ENCODE measurements around the gene CDC42EP2.

DNA sequence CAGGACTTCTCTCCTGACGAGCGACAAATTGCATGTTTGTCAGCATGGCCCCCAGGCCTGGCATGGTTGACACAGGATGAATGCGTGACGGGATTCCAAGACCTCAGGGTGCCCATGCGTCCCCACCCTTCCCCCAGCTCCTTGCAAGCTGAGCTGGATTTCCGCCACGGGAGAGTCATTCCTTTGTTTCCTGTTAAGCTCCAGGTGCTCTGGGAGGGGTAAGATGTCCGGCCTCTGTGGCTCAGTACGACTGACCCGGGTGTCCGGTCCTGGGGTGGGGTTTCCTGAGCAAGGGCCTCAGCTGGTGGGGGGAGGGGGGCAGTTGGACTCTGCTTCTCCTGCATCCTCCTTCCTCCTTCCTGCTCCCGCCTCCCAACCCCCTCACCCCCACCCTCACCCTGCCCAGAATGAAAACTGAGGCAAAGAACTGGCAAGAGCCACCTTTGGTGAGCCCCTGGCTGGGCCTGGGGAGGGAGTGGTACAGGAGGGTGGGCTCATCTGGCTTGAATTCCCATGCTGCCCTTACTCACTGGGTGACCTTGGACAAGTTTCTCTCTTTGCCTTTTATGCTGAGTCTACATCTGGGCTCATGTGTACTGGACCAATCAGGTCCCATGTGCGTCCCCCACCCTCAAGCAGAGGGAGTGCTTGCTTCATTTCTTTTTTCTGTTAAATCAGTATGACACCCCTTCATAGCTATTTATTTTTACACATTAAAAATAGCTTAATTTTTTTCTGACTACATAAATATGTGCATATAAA lies 2.5 kb downstream of the CDC42EP2 start:
- TF ChIP-seq POLR2AphosphoS5 (IDR thresholded peaks at IDR 0.05) (no peak), POLR2A (IDR thresholded peaks at IDR 0.05) (no peak)
- TF ChIP-seq, protein P1, sequence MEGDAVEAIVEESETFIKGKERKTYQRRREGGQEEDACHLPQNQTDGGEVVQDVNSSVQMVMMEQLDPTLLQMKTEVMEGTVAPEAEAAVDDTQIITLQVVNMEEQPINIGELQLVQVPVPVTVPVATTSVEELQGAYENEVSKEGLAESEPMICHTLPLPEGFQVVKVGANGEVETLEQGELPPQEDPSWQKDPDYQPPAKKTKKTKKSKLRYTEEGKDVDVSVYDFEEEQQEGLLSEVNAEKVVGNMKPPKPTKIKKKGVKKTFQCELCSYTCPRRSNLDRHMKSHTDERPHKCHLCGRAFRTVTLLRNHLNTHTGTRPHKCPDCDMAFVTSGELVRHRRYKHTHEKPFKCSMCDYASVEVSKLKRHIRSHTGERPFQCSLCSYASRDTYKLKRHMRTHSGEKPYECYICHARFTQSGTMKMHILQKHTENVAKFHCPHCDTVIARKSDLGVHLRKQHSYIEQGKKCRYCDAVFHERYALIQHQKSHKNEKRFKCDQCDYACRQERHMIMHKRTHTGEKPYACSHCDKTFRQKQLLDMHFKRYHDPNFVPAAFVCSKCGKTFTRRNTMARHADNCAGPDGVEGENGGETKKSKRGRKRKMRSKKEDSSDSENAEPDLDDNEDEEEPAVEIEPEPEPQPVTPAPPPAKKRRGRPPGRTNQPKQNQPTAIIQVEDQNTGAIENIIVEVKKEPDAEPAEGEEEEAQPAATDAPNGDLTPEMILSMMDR (IDR thresholded peaks at IDR 0.05) = no peak

Data from prostate gland (tissue), 2 donors.